HT-29 (cell line): ENCODE results near the gene CELSR1. TPM values are rescaled to one million over a fixed set of nuclear protein-coding genes. Genes with fewer than 3 reads are reported as not detected.
A peak's percentile ranks its signal among the peaks of the same experiment; 100 is the strongest.

Experiments
- DNase-seq: peaks from one replicate; pipeline ENCODE4 v3.0.0-alpha.2; 2015; ENCODE audit warnings: low spot score
- total RNA-seq: library from RNA; depleted of rRNA; stranded (reverse); fragments of >200 nt; shearing (Covaris generic); gene quantifications from 2 replicates; pipeline ENCODE4 v1.2.3, GENCODE V29; 2014; rRNA removed

CELSR1 gene
- 6.8 and 12.4 TPM in 2 replicates for total RNA-seq

GRCh38 chr22:46537225-46537945 lies at the start of gene CELSR1:
Gene CELSR1 (minus strand): TSS chr22:46537620. CDS start chr22:46537170, 450 bp downstream.
- no peak for DNase-seq

- no peak for DNase-seq
Measured at GRCh38 chr22:46587061-46587460, 49.6 kb upstream of the CELSR1 start.

GRCh38 chr22:46586531-46587011 lies 49.2 kb upstream of the CELSR1 start:
- no peak for DNase-seq

- no peak for DNase-seq
Measured at GRCh38 chr22:46586123-46586519, 48.7 kb upstream of the CELSR1 start.

GRCh38 chr22:46585340-46586122 lies 48.1 kb upstream of the CELSR1 start:
- DNase-seq, result no peak

GRCh38 chr22:46584081-46584921 lies 46.9 kb upstream of the CELSR1 start:
- no peak for DNase-seq

GRCh38 chr22:46583571-46583970 lies 46.2 kb upstream of the CELSR1 start:
- DNase-seq, result no peak

- DNase-seq, result no peak
Measured at GRCh38 chr22:46582281-46582933, 45.0 kb upstream of the CELSR1 start.

- DNase-seq, result no peak
Measured at GRCh38 chr22:46581538-46582244, 44.3 kb upstream of the CELSR1 start.

- DNase-seq, result no peak
Measured at GRCh38 chr22:46580940-46581537, 43.6 kb upstream of the CELSR1 start.

GRCh38 chr22:46579751-46580449 lies 42.5 kb upstream of the CELSR1 start:
- DNase-seq, result no peak

- DNase-seq, result no peak
Measured at GRCh38 chr22:46578824-46579561, 41.6 kb upstream of the CELSR1 start.

- no peak for DNase-seq
Measured at GRCh38 chr22:46578251-46578823, 40.9 kb upstream of the CELSR1 start.

GRCh38 chr22:46577368-46578249 lies 40.2 kb upstream of the CELSR1 start:
- DNase-seq, result peak; percentile 15

GRCh38 chr22:46576556-46577367 lies 39.3 kb upstream of the CELSR1 start:
- DNase-seq, result peak; percentile 22

- DNase-seq, result peak; percentile 45
Measured at GRCh38 chr22:46575911-46576555, 38.6 kb upstream of the CELSR1 start.
